Kidney (tissue), 14 donors: ENCODE results near the gene HYLS1. TPM values are rescaled to one million over a fixed set of nuclear protein-coding genes. Genes with fewer than 3 reads are reported as not detected.
"Not testable (repeated sequence)": the region's sequence is repeated elsewhere in the genome, so short reads cannot be mapped to it uniquely, and the experiment has no call there.

Experiments
- DNase-seq, 5 donors: peaks; one replicate each; pipeline ENCODE4 v3.0.0-alpha.2; 2013 to 2020
- FAIRE-seq: peaks from 2 replicates; lab custom pipeline; 2012; peaks lifted over from hg19 to GRCh38; lab: Jason Lieb, UNC
- H3K27ac ChIP-seq, 2 donors: one replicate each; pipeline ENCODE4 v1.7.0; 2013; ENCODE audit warnings: low read depth in 2 of 2, low read length in 2 of 2, inconsistent platforms in 1 of 2
- H3K27me3 ChIP-seq: one replicate; pipeline ENCODE4 v1.7.1; 2013; ENCODE audit warnings: low read length, inconsistent platforms; ENCODE audit not compliant: control insufficient read depth, insufficient read depth
- H3K36me3 ChIP-seq, 3 donors: one replicate each; pipeline versions ENCODE4 v1.7.0 to v1.7.1; 2013; ENCODE audit warnings: low read length in 3 of 3, control low read depth in 1 of 3, inconsistent platforms in 1 of 3; ENCODE audit not compliant: insufficient read depth in 3 of 3, control insufficient read depth in 2 of 3
- H3K4me1 ChIP-seq, 3 donors: one replicate each; pipeline versions ENCODE4 v1.7.0 to v1.7.1; 2013; ENCODE audit warnings: low read length in 3 of 3, inconsistent platforms in 1 of 3, low read depth in 1 of 3; ENCODE audit not compliant: control insufficient read depth in 2 of 3, insufficient read depth in 2 of 3
- H3K4me3 ChIP-seq, 3 donors: one replicate each; pipeline versions ENCODE4 v1.7.0 to v1.8.1; 2013; ENCODE audit warnings: low read length in 3 of 3, control low read depth in 1 of 3, inconsistent platforms in 1 of 3
- H3K9ac ChIP-seq, 3 donors: one replicate each; pipeline versions ENCODE4 v1.7.0 to v1.7.1; 2013; ENCODE audit warnings: low read length in 3 of 3, control low read depth in 1 of 3, inconsistent platforms in 1 of 3
- H3K9me3 ChIP-seq, 3 donors: one replicate each; pipeline versions ENCODE4 v1.7.0 to v1.7.1; 2013; ENCODE audit warnings: low read length in 3 of 3, control low read depth in 1 of 3, inconsistent platforms in 1 of 3; ENCODE audit not compliant: control insufficient read depth in 2 of 3, insufficient read depth in 1 of 3
- intact Hi-C: fragments of 100-400 bp; cut with DNase I; formaldehyde crosslinking; loops from one replicate; pipeline ENCODE4 v1.11.1; 2022
- polyA plus RNA-seq: library from polyadenylated mRNA; stranded (reverse); fragments of 350-450 nt; fragmentation: Illumina TruSeq; extraction: RNeasy Lipid Tissue Mini Kit (QIAGEN cat#74804); gene quantifications from one replicate; pipeline ENCODE4 v1.2.3, GENCODE V29; 2014; ENCODE audit warnings: low read depth, low replicate concordance; ENCODE audit not compliant: insufficient read depth
- total RNA-seq: library from RNA; stranded (reverse); fragmentation: NEBNext Ultra II Directional; extraction: Animal tissue kit (Norgen Biotek cat#: 25700); gene quantifications from one replicate; pipeline ENCODE4 v1.2.1, GENCODE V29; 2021
- TF ChIP-seq, protein P1 (sequence below): IDR thresholded peaks from 3 replicates; pipeline ENCODE4 v1.5.1; 2012; ENCODE audit warnings: mild to moderate bottlenecking, moderate library complexity, borderline replicate concordance; ENCODE audit not compliant: insufficient read depth; ENCODE audit errors: extremely low read depth
- donor health status: control.
- donor health status: control.
- donor health status: control.
- donor health status: control.
- donor health status: control.
- donor health status: DM: yes; HTN: yes; CAD: no.
- donor health status: Normal renal cell carcinoma (clear cell type).

The HYLS1 gene
- total and polyA plus RNA-seq, 2 donors from 2014 or later = 3.0 to 4.9 TPM

DNA sequence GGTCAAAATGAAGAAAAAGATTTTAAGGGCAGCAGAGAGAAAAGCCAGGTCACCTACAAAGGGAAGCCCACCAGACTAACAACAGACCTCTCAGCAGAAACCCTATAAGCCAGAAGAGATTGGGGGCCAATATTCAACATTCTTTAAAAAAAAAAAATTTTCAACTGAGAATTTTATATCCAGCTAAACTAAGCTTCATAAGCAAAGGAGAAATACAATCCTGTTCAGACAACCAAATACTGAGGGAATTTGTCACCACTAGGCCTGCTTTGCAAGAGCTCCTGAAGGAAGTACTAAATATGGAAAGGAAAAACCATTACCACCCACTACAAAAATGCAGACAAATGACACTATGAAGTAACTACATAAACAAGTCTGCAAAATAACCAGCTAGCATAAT, 41.3 kb upstream of the HYLS1 start:
- FAIRE-seq (no peak), DNase-seq (no peak)
- H3K27me3 ChIP-seq = no peaks in the 10 kb centered on the region
- no peaks in the 10 kb centered on the region for H3K4me1 ChIP-seq
- no peak overlapping the region for H3K9ac ChIP-seq
- H3K27ac ChIP-seq = no peak overlapping the region
- H3K4me3 ChIP-seq = no peak overlapping the region
- no peaks in the 10 kb centered on the region for H3K36me3 ChIP-seq
- TF ChIP-seq, protein P1, sequence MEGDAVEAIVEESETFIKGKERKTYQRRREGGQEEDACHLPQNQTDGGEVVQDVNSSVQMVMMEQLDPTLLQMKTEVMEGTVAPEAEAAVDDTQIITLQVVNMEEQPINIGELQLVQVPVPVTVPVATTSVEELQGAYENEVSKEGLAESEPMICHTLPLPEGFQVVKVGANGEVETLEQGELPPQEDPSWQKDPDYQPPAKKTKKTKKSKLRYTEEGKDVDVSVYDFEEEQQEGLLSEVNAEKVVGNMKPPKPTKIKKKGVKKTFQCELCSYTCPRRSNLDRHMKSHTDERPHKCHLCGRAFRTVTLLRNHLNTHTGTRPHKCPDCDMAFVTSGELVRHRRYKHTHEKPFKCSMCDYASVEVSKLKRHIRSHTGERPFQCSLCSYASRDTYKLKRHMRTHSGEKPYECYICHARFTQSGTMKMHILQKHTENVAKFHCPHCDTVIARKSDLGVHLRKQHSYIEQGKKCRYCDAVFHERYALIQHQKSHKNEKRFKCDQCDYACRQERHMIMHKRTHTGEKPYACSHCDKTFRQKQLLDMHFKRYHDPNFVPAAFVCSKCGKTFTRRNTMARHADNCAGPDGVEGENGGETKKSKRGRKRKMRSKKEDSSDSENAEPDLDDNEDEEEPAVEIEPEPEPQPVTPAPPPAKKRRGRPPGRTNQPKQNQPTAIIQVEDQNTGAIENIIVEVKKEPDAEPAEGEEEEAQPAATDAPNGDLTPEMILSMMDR = no peak
- intact Hi-C loops = no loop called here
- peaks cover 0 to 13% (median 0%) of the 10 kb centered on the region in 3 donors for H3K9me3 ChIP-seq

DNA sequence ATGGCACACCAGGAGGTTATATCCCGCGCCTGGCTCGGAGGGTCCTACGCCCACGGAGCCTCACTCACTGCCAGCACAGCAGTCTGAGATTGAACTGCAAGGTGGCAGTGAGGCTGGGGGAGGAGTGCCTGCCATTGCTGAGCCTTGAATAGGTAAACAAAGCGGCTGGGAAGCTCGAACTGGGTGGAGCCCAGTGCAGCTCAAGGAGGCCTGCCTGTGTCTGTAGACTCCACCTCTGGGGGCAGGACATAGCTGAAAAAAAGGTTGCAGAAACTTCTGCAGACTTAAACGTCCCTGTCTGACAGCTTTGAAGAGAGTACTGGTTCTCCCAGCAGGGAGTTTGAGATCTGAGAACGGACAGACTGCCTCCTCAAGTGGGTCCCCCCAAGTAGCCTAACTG, 29.8 kb upstream of the HYLS1 start:
- H3K4me3 ChIP-seq, DNase-seq, H3K4me1 ChIP-seq, intact Hi-C loops, H3K27me3 ChIP-seq, H3K36me3 ChIP-seq, H3K9me3 ChIP-seq, H3K9ac ChIP-seq, H3K27ac ChIP-seq, FAIRE-seq: not testable (repeated sequence)

DNA sequence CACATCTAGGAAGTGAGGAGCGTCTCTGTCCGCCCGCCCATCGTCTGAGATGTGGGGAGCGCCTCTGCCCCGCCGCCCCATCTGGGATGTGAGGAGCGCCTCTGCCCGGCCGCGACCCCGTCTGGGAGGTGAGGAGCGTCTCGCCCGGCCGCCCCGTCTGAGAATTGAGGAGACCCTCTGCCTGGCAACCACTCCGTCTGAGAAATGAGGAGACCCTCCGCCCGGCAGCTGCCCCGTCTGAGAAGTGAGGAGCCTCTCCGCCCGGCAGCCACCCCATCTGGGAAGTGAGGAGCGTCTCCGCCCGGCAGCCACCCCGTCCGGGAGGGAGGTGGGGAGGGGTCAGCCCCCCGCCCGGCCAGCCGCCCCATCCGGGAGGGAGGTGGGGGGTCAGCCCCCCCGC, 24.7 kb upstream of the HYLS1 start:
- DNase-seq, FAIRE-seq, intact Hi-C loops, H3K36me3 ChIP-seq, H3K4me1 ChIP-seq, H3K27me3 ChIP-seq, H3K9me3 ChIP-seq, H3K27ac ChIP-seq, H3K4me3 ChIP-seq, H3K9ac ChIP-seq: not testable (repeated sequence)

DNA sequence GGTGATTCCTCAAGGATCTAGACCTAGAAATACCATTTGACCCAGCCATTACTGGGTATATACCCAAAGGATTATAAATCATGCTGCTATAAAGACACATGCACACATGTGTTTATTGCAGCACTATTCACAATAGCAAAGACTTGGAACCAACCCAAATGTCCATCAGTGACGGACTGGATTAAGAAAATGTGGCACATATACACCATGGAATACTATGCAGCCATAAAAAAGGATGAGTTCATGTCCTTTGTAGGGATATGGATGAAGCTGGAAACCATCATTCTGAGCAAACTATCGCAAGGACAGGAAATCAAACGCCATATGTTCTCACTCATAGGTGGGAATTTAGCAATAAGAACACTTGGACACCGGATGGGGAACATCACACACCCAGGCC, 22.1 kb upstream of the HYLS1 start:
- H3K27ac ChIP-seq, H3K27me3 ChIP-seq, H3K4me1 ChIP-seq, H3K4me3 ChIP-seq, DNase-seq, intact Hi-C loops, H3K9ac ChIP-seq, H3K9me3 ChIP-seq, FAIRE-seq, H3K36me3 ChIP-seq: not testable (repeated sequence)

DNA sequence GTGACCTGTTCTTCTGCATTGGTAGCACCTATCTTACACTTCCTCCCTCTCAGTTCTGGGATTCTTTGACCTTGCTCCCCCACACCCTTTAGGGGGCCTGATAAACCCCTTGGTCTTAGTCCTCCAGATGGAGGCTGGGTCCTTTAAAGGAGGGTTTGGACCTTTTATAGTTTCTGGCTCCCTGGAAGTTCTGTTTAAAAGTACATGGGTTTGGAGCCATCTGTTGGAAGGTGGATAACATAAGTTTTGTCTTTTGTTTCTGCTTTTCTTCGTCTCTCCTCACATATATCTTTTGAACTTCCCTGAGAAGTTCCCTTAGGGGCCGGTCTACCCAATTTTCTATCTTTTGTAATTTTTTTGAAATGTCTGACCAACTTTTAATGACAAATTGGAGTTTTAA, 17.9 kb upstream of the HYLS1 start:
- no peak for DNase-seq
- FAIRE-seq = no peak

More for the DNA sequence above, 17.9 kb upstream of the HYLS1 start:
- Histone ChIP-seq H3K27ac (no peak overlapping the region), H3K9ac (no peak overlapping the region), H3K4me3 (no peak overlapping the region), H3K36me3 (no peaks in the 10 kb centered on the region), H3K4me1 (no peaks in the 10 kb centered on the region), H3K27me3 (no peaks in the 10 kb centered on the region), H3K9me3 (no peaks in the 10 kb centered on the region)
- intact Hi-C loops = no loop called here
- TF ChIP-seq, protein P1 = no peak
